HG02610 (cell line): ENCODE measurements around the gene WHRN.

ENCODE experiments used
- ATAC-seq: cut with Tn5 transposase; IDR thresholded peaks from one replicate; pipeline ENCODE4 v1.9.1; 2021; ENCODE audit warnings: mild to moderate bottlenecking, moderate library complexity; ENCODE audit not compliant: unreplicated experiment

The WHRN gene

DNA sequence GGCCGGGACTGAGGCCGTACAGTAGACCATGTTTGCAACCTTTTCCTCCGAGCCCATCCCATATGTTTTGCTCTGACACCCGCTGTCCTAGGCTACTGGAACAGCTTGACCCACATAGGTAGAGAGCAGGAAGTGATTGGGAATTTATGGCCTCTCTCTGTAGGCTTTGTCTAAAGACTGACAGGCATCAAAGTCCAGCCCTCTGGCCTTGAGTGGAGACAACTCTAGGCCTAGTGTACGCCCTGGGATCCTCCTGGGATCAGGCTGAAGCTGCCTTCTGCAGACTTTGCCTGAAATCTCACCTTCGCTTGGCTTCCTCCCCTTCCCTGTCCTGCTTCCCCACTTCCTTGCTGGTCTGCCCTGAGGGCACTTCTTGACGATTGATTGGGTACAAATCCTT lies 103.9 kb downstream of the WHRN start:
- no peak for ATAC-seq

DNA sequence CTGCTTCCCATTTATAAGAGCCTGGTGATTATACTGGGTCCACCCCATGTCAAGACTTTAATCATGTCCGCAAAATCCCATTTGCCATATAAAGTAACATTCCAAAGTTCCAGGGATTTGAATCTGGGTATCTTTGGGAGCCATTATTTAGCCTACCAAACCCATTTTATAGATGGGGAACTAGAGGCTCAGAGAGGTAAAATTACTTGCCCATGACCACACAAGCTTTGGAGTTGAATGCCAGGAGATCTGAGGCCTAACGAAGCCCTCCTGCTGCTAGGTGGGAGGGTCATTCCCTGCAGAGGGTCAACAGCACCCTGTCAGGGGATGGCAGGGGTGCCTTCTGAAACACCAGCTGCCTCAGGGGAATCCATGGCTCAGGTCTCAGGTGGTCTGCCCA lies 104.5 kb downstream of the WHRN start:
- no peak for ATAC-seq

DNA sequence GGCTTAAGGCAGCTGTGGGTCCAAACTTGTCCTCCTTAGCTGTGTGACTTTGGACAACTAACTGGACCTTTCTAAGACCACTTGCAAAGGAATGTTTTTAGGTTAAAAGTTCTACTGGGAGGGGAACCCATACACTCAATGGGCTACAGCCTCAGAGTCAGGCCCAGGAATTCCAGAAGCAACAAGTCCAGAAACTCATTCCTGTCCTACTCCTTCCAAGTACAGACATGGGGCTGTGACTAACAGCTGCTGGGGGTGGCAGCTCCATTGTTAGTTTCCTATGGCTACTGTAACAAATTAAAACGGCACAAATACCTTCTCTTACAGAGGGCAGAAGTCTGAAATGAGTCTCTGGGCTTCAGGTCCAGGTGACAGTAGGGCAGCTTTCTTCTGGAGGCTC lies 105.1 kb downstream of the WHRN start:
- ATAC-seq, result no peak

DNA sequence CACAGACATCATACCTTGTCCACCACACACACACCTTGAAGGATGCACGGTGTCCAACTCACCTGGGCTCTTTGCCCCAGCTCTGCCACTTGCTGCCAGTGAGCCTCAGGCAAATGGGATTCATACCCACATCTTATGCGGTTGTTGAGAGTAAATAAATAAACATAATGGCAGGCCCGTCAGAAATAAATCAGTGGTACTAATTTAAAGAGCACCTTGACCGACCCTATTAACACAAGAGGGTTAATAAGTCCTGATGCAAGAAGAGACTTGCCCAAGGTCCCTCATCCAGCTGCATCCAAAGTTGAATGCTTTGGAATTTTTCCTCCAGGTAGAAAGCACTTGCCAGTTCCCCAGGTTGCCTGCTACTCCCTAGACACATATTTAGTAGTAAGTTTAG lies 105.9 kb downstream of the WHRN start:
- ATAC-seq, result no peak

DNA sequence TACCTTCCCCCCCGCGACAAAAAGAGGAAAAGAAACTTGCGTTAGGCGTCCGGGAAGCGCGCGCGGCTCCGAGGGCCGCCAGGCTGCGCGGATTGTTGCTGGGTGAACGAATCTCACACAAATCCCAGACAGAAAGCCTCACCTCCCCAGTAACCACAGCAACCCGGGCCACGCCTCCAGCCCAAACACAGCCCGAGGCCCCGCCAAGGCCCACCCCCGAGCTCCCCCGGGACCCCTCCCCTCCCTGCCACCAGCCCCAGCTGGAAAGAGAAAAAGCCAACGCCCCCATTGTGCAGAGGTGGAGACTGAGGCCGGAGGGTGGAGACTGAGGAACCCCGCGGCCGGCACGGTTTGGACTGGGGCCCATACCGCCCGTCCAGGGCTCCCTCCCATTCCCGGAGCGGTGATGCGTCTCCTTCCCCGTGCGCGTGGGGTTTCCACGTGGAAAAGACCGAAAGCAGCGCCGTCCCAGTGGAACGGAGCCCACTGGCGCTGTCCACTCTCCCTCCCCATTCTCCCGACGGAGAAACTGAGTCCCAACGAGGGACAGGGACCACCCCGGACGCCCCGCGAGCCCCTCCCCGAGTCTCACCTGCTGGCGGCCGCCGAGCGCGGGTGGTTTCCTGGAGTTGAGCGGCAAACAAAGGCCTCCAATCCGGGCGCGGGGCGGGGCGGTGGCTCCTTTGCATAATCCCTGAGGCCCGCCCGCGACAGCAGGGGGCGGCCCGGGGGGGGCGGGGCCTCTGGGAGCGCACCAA lies 107.2 kb downstream of the WHRN start:
- ATAC-seq, result peak; percentile 79

DNA sequence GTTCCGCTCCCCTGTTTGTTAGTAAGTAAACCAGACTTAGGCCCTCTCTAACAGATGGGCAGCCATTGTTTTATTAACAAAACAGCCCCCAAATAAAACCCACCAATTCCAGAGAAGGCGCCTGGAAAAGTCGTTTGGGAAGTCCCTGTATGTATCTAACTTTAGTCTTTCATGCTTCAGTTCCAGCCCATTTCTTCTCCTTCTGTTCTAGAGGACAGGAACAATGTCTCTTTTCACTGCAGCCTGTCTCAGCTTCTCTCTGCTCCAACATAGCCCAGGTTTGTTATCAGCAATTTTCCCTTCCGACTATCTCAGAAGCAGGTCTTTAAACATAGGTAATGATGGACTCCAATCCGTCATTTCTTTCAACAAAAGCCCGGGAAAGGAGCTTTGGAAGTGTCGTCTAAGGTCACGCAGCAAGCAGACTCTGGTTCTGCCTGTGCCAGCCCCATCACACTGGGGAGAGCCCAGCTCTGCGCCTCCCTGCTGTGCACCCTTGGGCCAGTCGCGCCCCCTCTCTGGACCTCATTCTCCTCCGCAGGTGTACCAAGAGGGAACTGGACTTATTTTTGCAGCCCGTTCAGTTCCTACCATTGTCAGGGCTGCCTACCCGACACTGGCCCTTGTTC lies 107.9 kb downstream of the WHRN start:
- no peak for ATAC-seq

DNA sequence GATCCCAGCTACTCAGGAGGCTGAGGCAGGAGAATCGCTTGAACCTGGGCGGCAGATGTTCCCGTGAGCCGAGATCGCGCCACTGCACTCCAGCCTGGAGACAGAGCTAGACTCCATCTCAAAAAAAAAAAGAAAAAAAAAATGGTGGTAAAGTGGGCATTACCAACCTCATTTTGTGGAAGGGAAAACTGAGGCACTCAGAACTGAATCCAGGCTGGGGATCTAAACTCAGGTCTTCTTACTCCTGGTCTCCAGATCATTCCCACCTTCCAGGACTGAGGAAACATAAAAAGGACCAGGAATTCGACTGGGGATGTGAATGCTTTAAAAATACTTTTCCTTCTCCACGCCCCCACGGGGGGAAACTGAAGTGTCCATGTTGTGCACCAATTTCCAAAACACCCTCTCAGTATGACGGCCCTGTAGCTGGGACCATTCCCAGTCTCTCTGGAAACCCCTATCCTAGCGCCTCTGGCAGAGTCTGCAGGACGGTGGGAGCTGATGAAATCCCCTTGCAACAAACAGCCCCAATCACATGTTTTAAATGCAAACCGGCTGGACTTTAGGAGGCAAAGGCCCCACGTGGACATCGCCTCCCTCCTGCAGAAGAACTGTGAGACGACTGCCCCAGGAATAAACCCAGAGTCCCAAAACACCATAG lies 108.6 kb downstream of the WHRN start:
- no peak for ATAC-seq

DNA sequence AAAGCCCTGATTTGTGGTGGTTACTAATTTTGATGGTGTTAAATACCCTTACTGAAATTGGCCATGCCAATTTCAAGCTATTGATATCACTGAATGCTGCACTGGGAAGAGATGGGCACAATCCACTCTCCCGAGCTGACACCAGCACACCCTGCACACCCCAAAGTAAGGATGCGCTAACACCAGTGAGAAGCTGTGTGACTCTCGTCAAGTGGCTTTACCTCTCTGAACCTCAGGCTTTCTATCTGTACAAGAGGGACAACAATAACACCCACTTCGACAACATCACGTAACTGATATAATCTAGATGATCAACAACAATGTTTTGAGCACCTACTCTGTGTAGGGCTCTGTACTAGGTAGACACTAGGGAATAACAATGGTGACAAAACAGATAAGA lies 109.5 kb downstream of the WHRN start:
- no peak for ATAC-seq

DNA sequence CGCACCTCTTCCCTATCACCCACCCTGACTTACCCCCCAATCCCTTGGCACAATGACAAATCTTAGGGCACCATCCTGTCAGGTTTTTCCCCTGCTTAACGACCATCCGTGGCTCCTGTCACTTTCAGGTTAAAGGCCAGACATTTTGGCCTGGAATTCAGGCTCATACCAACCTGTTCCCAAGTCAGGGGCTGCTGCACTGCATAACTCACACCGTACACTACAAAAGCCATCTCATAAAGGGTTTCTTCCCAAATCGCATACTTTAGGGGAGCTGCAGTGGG lies 110.0 kb downstream of the WHRN start:
- no peak for ATAC-seq

DNA sequence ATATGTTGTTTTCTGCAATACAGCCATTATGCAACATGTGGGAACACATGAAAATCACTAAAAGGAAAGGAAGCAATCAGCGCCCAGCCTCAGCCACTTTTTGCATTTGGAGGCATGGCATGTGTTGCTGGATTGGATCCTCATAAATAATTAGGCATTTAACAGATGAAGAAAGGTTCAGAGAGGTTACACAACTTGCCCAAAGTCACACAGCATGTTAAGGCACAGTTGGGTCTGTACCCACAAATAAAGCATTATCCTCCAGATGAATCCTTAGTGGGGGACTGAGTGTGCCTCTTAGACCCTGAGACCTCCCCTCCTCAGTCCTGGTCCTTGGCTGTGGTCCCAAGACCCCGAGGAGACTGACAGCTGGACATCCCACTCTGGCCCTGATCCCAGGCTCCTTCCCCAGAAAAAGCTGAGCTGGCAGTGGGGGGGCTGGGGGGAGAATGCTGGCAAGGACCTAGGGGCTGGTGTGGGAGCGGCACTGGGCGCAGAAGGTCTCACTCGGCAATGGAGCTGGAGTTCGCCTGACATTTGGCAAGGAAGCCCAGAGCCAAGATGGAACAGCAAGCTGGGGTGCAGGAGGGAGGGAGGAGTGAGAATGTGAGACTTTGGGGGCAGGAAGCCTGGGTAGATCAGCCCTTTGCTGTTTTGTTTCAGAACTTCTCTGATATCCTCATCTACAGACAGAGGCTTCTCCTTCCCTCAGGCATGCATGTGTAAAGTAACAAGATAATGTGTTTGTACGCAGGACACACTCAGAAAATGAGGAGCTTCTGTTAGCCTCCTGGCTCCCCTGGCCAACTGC lies 110.5 kb downstream of the WHRN start:
- ATAC-seq, result no peak

DNA sequence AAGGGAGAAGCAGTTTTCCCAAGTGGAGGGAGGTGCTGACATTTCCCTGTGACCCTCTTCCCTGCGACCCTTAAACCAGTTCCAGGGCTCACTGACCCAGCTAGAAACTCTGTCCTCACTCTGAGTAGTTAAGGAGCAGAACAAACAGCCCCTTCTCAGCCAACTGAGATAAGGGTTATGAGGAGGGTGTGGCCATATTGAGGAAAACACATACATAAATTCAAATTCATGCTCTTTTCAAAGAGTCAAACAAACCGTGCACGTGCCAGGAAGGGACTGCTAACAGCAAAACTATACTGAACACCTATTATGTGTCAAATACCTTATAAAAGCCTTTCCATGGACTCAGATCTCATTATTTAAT lies 112.5 kb downstream of the WHRN start:
- ATAC-seq, result no peak

DNA sequence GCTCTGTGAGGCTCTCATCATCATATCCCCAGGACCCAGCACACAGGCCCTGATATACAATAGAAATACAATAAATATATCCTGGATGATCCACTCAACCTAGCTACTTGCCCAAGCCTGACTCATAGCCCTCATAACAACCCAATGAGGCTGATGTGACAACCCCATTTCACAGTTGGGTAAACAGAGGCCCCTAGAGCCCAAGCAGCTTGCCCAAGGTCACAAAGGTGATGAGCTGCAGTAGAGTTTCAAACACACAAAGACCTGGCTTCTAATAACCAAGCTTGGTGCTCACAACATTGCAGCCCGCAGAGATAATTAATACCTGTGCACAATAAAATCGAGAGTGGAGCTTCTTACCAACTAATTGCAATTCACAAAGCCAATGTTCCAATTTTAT lies 114.3 kb downstream of the WHRN start:
- no peak for ATAC-seq

DNA sequence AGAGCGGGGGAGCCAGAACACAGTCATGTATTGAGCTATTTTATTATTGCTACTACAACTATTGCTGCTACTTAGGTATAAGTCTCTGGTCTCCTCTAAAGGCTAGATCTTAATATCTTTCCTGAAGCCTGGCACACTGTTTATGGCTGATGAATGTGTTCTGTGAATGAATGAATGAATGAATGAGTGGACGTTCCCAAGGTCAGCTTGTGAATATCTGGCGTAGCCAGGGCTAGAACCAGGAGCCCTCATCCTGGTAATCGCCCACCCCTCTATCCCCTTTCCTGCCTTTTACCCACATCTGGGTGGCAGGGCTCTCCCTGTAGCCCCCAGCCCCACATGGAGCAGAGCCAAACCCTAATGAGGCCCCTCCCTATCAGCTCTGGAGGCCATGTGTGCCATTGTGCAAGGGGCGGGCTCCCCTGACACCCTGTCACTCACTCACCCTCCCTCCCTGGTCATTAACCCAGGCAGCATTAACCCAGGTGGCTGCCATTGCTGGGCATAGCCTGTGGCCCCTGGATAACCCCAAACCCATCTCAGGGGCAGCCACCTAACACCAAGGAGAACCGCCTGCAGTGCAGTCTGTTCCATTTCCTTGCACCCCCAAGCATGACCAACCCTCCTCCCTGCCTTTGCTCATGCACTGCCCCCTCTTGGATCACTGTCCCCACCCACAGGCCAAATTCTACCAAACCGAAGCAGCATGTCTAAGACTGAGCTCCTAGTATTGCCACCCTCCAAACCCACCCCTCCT lies 115.5 kb downstream of the WHRN start:
- ATAC-seq, result no peak

DNA sequence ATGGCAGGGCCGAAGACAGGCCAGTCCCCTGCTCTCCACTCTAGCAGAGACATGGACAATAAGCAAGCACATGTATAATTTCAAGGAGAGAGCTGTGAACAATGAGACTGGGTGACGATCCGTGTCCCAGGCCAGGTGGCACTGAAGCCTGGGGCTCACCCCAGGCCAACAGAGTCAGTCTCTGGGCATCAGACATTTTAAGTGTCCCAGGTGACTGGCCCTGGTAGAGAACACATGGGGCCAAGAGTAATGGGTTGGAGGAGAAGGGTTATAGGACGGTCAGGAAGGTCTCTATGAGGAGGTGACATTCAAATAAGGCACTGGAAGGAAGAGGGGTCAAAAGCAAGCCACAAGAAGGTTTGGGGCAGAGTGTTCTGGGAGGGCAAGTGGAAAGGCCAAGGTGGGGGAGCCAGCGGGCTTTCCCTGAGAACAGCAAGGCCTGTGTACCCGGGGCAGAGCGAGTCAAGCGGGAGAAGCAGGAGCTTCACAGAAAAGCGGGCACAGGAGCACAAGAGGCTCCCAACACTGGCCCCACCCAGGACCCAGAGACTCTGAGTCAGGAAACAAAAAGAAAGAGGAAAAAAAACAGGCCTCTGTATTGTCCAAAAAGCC lies 116.4 kb downstream of the WHRN start:
- ATAC-seq, result no peak

DNA sequence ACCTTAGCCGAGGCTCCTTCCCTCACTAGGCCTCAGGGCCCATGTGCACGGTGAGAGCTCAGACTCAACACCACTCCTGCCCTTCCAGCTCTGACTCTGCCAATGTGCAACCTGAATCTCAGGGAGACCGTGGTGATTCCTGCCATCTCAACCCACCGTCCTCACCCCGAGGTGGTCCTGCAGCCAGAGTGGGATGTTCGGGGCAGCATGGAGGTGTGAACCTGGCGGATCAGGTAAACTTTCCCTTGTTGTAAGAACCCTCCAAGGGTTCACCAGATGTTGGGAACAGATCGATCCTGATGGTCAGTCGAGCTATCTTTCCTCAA lies 117.0 kb downstream of the WHRN start:
- no peak for ATAC-seq

DNA sequence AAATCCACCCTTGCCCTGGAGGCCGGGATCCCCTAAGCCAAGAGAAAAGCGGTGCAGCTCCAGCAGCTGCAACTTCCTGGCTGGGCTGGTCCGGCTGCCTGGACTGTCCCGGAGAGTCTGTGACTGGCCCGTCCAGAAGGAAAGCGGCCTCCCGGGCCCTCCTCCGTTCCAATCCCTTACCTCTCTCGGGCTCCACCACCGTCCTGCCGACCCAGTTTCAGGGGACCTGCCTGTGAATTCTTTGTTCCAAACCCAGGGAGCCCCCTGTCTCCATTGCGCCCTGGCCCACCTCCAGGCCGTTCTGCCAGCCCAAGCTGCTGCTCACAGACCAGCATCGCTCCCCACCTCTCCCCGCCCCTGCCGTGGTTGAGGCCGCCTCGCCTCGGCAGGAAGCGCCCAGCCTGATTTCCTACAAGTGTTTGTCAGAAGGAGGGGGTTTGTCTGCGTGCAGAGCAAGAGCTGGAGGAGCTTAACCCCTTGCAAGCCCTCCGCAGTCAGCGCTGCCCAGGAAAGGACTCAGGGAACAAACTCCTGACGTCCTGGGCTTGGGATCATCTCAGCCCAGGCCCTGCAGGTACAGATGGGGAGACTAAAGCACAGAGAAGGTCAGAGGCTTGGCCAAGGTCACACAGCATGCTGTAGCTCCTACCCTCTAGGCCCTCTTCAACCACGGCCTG lies 117.5 kb downstream of the WHRN start, which contains the start of gene AKNA:
Gene AKNA (minus strand): TSS at position 303 of the 677 bp plus-strand sequence. CDS start 6,649 bp downstream, outside the sequence.
- peak; percentile 17 for ATAC-seq

DNA sequence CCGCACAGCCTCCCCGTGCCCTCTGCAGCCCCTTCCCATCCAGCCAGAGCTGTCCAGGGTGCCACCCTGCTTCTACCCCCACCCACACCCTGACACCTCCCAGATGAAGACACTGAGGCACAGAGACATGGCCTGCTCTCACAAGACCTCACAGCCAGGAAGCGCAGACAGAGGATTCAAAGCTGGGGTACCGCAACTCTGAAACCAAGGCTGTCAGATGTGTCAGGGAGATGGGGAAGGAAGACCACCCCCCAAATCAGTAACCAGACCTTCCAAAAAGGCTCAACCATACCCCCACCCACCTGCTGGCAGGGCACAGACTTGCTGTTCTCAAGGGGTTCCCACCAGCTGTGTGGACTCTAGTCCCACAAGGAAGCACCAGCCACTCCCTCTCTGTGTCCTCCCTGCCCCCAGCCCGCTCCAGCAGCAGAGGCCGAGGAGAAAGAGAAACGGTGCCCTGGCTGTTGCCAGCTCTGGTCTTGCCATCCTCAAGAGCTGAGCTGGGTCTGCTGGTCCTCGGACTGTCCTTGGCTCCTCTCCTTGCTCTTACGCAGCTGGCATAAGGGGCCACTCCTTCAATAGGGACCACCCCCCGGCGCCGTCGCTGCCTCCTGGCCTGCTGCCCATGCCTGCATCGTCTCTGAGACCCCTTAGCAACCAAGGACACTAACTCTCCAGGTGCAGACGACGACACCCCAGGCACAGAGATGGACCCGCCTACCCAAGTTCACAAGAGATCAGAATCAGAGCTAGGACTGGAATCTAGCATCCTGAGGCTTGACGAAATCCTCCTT lies 118.2 kb downstream of the WHRN start:
- ATAC-seq, result no peak

DNA sequence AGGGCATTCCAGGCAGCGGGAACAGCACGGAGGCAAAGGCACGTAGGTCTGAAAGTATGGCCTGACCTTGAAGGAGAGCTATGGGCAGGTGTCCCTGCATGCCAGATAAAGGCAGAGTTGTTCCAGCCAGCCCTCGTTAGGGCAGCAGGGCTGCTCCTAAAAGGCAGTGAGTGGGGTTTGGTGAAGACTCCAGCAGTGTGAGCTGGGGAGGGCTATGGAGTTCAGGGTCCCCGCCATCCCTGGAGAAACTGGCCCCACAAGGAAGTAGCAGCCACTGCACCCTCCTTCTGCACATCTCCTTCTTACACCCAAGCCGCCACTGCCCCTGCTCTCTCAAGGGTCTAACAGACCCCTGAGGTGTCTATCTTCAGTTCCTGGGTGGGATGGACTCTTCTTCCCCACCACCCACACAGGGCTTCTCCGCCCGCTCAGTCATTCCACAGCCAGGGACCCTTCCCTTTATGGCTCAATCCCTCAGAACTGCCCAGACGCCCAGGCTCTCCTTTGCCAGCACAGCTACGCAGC lies 118.8 kb downstream of the WHRN start:
- no peak for ATAC-seq
